HPDE6-E6E7 (cell line): Measurements from ENCODE around the gene CIAO3.

Experiments
- DNase-seq: peaks from one replicate; pipeline ENCODE4 v3.0.0; 2011; ENCODE audit warnings: missing footprints; ENCODE audit errors: extremely low spot score

Gene CIAO3

GRCh38 chr16:723695-724094 is 17.1 kb downstream of the CIAO3 start:
- no peak for DNase-seq

GRCh38 chr16:722835-723633 is 17.8 kb downstream of the CIAO3 start:
- no peak for DNase-seq

GRCh38 chr16:721765-722540 is 18.8 kb downstream of the CIAO3 start:
- no peak for DNase-seq

GRCh38 chr16:720990-721764 is 19.6 kb downstream of the CIAO3 start, which contains the start of gene ANTKMT:
ANTKMT (plus strand) TSS chr16:721146; CDS start chr16:721275, 129 bp downstream.
- peak; percentile 83 for DNase-seq

- no peak for DNase-seq
These were observed 20.3 kb downstream of the CIAO3 start for GRCh38 chr16:720447-720989.

GRCh38 chr16:719815-720446 is 20.9 kb downstream of the CIAO3 start:
- DNase-seq = no peak

- DNase-seq = no peak
These were observed 21.9 kb downstream of the CIAO3 start for GRCh38 chr16:718922-719321.

GRCh38 chr16:718389-718788 is 22.4 kb downstream of the CIAO3 start:
- DNase-seq = no peak

- no peak for DNase-seq
These were observed 23.1 kb downstream of the CIAO3 start for GRCh38 chr16:717450-718245.

GRCh38 chr16:716768-717325 is 23.9 kb downstream of the CIAO3 start:
- no peak for DNase-seq

GRCh38 chr16:716200-716568 is 24.6 kb downstream of the CIAO3 start:
- DNase-seq = no peak

- no peak for DNase-seq
These were observed 25.2 kb downstream of the CIAO3 start for GRCh38 chr16:715477-716199.

GRCh38 chr16:714558-715476 is 26.0 kb downstream of the CIAO3 start, which contains the start of gene METRN:
METRN (plus strand) TSS chr16:715118; CDS start chr16:715290, 172 bp downstream.
- peak; percentile 67 for DNase-seq

GRCh38 chr16:714079-714478 is 26.7 kb downstream of the CIAO3 start:
- no peak for DNase-seq

- DNase-seq = peak; percentile 72
These were observed 28.0 kb downstream of the CIAO3 start for GRCh38 chr16:712740-713250.

GRCh38 chr16:711548-712320 is 29.1 kb downstream of the CIAO3 start:
- DNase-seq = no peak

GRCh38 chr16:711084-711483 is 29.7 kb downstream of the CIAO3 start:
- DNase-seq = no peak
